ENCODE results near the gene TNFRSF19.

The TNFRSF19 gene

GRCh38 chr13:23623394-23623793 is 53.2 kb downstream of the TNFRSF19 start:
- no peak for TF ChIP-seq CTCF (IDR thresholded peaks at IDR 0.05; ENCODE audit: insufficient read depth, low read depth, low read length, missing control alignments)
- no peak for DNase-seq (ENCODE audit: low read depth)
- H3K4me3 ChIP-seq (ENCODE audit: low read length) = no peak overlapping the region

- no peak overlapping the region for H3K4me3 ChIP-seq (ENCODE audit: low read length)
- TF ChIP-seq CTCF (IDR thresholded peaks at IDR 0.05; ENCODE audit: insufficient read depth, low read depth, low read length, missing control alignments) = no peak
- no peak for DNase-seq (ENCODE audit: low read depth)
These were observed 56.5 kb downstream of the TNFRSF19 start for GRCh38 chr13:23626700-23627099.

DNA sequence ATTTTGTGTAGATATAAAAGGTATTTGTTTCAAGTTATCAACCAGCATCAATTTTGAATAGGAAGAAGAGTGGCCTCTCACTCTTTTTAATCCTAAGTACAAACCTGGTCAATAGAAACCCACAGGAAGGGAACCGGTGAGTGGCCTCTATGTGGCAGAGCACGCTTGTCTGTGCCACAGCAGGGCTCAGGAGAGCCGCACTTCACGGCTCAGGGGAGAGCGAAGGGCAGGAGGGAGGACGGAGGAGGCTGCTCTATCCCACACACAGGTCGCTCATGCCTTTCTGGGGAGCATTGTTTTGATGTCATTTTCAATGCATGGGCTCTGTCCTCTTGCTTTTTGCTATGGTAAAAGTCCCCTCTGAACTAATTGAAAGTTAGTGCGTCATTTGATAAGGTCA is 57.2 kb downstream of the TNFRSF19 start:
- TF ChIP-seq CTCF (IDR thresholded peaks at IDR 0.05; ENCODE audit: insufficient read depth, low read depth, low read length, missing control alignments) = no peak
- H3K4me3 ChIP-seq (ENCODE audit: low read length) = no peak overlapping the region
- no peak for DNase-seq (ENCODE audit: low read depth)

DNA sequence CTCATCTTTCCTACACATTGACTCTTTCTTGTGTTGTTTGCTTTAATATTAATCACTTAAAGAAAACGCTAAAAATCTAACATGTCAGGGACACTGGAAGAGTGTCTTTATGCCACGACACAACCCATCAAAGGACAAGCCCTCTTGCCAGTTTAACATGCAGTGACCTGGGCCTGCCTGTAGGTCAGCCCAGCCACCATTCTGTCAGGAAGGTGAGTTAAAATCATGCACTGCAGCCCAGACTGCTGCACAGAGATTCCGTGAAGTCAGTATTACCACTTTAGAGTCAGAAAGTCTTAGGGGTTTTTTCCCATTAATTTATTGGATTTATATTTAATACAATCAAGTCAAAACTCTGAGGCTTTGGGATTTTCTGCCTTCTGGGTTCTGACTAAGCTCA is 58.0 kb downstream of the TNFRSF19 start:
- DNase-seq (ENCODE audit: low read depth) = no peak
- H3K4me3 ChIP-seq (ENCODE audit: low read length) = no peak overlapping the region
- no peak for TF ChIP-seq CTCF (IDR thresholded peaks at IDR 0.05; ENCODE audit: insufficient read depth, low read depth, low read length, missing control alignments)

- no peak for DNase-seq (ENCODE audit: low read depth)
- TF ChIP-seq CTCF (IDR thresholded peaks at IDR 0.05; ENCODE audit: insufficient read depth, low read depth, low read length, missing control alignments) = no peak
- no peak overlapping the region for H3K4me3 ChIP-seq (ENCODE audit: low read length)
These were observed 58.8 kb downstream of the TNFRSF19 start for GRCh38 chr13:23628765-23629565.

GRCh38 chr13:23629566-23630272 is 59.5 kb downstream of the TNFRSF19 start:
- DNase-seq (ENCODE audit: low read depth) = no peak
- TF ChIP-seq CTCF (IDR thresholded peaks at IDR 0.05; ENCODE audit: insufficient read depth, low read depth, low read length, missing control alignments) = no peak
- no peak overlapping the region for H3K4me3 ChIP-seq (ENCODE audit: low read length)
